ENCODE results near the gene SLC35C1.

The SLC35C1 gene

DNA sequence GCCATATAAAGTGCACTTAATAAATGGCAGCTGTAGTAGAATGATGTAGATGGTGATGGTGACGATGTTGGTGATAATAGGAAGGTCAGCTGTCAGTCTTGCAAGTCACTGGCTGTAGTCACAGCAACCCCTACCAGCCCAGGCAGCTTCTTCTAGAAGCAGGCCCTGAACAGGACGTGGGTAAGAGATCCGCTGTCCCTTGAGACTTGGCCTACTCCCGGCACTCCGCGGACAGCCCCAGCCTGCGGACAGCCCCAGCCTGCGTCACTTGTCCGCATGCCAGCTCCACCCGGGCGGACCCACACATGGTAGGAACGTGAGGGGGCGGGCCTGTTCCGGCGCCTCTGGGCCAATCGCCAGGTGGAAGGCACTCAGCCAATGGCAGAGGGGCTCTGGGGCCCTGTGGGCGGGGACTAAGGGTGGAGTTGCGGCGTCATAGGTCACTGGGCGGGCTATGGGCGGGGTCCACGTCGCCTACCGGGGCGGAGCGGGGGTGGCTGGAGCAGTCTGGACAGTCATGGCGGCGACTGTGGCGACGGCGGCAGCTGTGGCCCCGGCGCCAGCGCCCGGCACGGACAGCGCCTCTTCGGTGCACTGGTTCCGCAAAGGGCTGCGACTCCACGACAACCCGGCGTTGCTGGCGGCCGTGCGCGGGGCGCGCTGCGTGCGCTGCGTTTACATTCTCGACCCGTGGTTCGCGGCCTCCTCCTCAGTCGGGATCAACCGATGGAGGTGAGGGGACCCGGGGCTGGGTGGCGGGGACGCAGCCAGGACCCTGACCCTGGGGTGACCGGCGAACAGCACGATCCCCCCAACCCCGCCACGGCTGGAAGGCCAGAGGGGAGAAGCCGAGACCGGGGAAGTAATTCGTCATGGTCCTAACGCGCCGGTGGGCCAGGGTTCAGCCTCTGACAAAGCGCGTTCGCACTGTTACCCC lies 42.3 kb downstream of the SLC35C1 start, which contains the start of gene CRY2:
CRY2 (plus strand) TSS at position 502 of the 937 bp plus-strand sequence; CDS start at position 518, 16 bp downstream.
- DNase-seq (ENCODE audit: low read depth, low spot score) = peak; percentile 99

- no peak for DNase-seq (ENCODE audit: low read depth, low spot score)
These were observed 43.0 kb downstream of the SLC35C1 start for GRCh38 chr11:45847911-45848316.

GRCh38 chr11:45848654-45849081 lies 43.7 kb downstream of the SLC35C1 start:
- DNase-seq (ENCODE audit: low read depth, low spot score) = no peak

GRCh38 chr11:45850446-45850845 lies 45.5 kb downstream of the SLC35C1 start:
- DNase-seq (ENCODE audit: low read depth, low spot score) = no peak

- DNase-seq (ENCODE audit: low read depth, low spot score) = no peak
These were observed 46.3 kb downstream of the SLC35C1 start for GRCh38 chr11:45851228-45851627.

DNA sequence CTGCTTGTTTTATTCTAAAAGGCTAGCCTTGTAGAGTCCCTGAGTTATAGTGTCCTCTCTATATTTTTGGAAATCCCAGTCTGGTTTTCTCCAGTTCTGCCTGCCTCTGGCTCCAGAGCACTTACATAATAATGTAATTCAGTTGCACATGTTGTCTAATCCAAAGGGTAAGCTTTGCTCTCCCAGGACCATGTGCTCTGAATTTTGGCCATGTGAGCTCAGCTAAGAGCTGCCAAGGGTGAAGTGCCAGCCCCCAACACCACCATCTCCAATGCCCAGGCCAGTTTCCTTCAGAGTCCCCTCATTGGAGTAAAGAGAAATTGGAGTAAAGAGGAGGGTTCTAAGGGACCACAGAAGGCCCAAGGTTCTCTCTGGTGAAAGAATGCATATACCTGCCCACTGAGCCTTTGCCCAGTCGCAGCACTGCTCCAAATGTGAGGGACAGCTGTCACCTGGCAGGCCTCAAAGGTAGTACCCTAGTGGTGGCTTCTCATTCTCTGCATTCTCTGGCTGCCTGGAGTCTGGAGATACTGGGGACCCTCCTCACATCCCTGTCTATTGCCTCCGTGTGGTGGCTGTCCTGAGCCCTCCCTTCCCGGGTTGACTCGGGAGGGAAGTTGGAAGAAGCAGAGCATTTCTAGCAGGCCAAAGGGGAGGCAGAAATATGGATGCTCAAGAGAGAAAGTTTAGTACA lies 47.2 kb downstream of the SLC35C1 start:
- no peak for DNase-seq (ENCODE audit: low read depth, low spot score)

DNA sequence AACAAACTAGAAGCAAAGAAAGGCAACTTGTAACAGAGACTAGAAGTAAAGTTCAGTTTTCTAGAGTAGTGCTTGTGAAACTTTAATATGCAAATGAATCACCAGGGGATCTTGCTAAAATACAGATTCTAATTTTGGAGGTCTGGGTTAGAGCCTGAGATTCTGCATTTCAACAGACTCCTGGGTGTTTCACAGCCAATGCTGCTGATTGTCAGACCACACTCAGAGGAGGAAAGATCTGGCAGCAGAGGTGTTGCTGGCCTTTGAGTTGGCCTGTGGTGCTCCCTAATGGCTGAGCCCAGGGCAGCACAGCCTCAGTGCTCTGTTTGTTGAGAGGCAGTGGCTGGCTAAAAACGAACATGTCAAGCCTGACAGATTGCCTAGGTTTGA lies 47.8 kb downstream of the SLC35C1 start:
- no peak for DNase-seq (ENCODE audit: low read depth, low spot score)

- DNase-seq (ENCODE audit: low read depth, low spot score) = no peak
These were observed 48.6 kb downstream of the SLC35C1 start for GRCh38 chr11:45853332-45854219.

GRCh38 chr11:45855308-45855707 lies 50.4 kb downstream of the SLC35C1 start:
- DNase-seq (ENCODE audit: low read depth, low spot score) = no peak

- no peak for DNase-seq (ENCODE audit: low read depth, low spot score)
These were observed 51.1 kb downstream of the SLC35C1 start for GRCh38 chr11:45856044-45856468.

DNA sequence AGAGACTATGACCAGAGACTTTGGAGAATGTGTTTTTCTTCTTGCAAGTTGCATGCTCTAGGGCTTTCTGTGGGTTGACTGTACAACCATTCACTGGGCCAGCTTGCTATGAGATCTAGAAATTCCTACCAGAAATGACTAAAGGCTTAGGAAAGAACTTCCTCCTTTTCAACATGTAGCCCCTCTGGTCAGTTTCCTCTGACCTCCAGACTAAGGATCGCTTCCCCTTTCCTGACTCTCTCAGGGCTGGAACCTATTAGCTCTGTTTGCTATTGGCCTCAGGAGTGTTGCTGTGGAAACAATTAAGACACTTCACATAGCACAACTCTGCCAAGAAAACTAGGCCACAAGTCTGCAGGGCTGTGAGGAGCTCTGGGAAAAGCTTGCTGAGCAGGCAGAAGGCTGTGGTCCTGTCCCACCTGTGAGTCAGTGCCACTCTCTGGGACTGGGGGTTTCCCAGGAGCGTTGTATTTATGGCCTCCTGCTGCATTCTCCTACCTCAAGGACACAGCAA lies 53.1 kb downstream of the SLC35C1 start:
- no peak for DNase-seq (ENCODE audit: low read depth, low spot score)

DNA sequence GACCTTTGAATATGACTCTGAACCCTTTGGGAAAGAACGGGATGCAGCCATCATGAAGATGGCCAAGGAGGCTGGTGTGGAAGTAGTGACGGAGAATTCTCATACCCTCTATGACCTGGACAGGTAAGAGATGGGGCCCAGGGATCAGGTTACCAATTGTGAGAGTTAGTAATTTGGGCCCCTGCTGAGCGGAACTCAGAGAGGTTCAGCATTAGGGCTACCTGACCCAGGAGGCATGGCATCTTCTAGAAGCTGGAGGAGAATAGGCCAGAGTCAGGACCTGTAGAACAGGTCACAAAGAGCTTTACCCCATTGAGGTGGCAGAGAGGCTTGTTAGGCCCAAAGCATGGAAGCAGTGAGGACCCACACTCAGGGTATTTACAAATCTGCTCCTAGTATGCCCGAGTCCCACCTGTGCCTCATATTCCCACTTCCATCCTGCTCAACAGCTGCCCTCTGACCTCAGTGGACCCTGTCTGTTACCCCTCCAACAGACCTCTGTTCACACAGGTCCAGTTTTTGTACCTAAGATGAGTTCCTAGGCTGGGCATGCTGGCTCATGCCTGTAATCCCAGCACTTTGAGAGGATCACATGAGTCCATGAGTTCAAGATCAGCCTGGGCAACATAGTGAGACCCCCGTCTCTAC lies 53.9 kb downstream of the SLC35C1 start:
- DNase-seq (ENCODE audit: low read depth, low spot score) = no peak

DNA sequence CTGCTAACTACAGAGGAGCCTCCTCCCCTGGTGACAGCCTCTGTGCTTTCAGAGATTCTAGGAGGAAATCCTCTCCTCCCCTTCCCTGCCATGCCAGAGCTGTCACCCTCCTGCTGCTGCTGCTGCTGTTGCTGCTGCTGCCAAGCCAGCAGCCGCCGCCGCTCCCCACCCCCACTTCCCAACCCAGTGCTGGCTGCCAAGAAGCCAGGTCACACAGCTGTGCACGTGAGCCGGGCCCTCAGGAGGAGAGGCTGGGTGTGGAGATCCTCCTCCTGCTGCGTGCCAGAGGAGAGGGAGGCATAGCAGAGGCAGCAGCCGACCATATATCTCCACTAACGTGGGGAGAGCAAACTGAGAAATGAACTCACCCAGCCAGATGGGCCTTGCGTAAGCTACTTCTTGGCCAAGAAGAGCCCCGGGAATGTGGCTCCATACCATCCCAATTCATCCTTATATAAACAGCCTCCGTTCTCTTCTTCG lies 54.8 kb downstream of the SLC35C1 start:
- no peak for DNase-seq (ENCODE audit: low read depth, low spot score)

GRCh38 chr11:45860348-45860747 lies 55.4 kb downstream of the SLC35C1 start:
- no peak for DNase-seq (ENCODE audit: low read depth, low spot score)

DNA sequence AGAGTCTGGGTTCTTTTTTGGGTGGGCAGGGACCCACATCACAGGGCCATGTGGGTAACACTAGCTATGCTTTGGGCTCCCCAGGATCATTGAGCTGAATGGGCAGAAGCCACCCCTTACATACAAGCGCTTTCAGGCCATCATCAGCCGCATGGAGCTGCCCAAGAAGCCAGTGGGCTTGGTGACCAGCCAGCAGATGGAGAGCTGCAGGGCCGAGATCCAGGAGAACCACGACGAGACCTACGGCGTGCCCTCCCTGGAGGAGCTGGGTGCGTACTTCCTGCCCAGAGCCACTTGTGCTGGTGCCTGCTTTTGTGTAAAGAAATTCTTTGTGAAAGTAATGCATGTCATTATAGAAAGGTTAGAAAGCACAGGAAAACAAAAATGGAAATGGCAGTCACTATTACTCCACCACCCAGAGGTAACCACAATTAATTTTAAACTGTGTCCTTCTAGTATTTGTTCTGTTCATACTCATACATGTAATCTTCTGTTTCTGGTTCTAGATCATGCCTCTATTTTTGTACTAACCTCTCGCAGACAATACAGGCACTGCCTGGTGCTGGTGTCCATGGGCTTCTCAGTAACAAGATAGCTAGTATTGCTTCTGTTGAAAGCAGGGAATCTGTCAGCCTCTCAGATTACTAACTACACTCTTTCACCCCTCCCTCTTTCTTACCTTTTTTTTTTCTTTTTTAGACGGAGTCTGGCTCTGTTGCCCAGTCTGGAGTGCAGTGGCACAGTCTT lies 56.0 kb downstream of the SLC35C1 start:
- no peak for DNase-seq (ENCODE audit: low read depth, low spot score)
